Non-pigmented ciliary epithelial cell (primary cell): ENCODE results near the gene SGMS1.

ENCODE experiments used
- DNase-seq: peaks from one replicate; pipeline ENCODE4 v3.0.0-alpha.2; 2010; ENCODE audit warnings: low read depth

SGMS1 gene

GRCh38 chr10:50536617-50537240 lies 87.0 kb downstream of the SGMS1 start:
- no peak for DNase-seq

DNA sequence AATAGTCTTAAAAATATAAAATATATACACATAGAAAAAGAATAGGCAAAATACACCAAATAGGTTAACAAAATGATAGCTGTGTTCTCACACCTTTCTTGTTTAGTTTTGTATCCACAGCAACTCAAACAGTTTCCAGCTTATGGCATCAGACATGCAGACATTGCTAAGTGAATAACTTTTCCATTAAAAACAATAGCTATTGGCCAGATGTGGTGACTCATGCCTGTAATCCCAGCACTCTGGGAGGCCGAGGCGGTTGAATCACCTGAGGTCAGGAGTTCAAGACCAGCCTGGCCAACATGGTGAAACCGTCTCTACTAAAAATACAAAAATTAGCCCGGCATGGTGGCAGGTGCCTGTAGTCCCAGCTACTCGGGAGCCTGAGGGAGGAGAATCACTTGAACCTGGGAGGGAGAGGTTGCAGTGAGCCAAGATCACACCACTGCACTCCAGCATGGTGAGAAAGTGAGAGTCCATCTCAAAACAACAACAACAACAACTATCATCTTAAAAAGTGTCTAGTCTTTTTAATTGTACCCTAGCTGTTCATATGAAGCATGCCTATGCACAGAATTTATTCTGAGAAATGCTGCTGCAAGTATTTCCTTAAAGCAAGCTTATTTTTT lies 88.9 kb downstream of the SGMS1 start:
- peak; percentile 82 for DNase-seq

DNA sequence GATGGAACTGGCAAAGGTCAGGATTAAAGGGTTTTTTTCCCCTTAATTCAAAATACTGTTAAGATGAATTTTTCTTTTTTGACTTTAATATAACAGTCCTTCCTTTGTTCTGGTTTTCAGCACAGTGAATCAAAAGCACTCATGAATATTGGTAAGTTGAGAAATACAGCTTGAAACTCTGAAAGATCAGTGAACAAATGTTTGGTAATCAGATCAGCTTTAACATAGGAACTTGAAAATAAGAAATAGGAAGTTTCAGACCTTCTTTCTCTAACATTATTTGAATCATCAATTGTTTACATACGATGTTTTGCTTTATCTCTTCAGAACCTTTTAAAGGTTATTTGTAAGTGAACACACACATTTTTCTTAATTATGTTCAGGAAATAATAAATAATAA lies 90.5 kb downstream of the SGMS1 start:
- no peak for DNase-seq

- DNase-seq, result no peak
These were observed 92.2 kb downstream of the SGMS1 start for GRCh38 chr10:50531388-50532077.

DNA sequence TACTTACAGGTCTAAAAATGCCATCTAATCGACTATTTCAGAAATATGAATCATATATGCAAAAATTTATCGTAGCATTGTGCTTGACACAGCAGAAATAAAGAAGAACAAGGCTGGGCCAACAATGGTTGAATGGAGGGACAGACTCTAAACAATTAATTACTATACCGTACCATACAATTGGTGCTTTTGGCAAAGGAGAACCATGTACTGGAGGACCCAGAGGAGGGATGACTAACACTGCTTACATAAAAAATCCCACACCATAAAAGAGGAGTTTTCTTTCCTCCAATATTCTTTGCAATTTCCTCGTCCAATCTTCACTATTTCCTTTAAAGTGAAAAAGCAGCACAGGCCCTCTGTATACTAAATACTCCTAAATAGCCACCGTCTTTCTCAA lies 94.1 kb downstream of the SGMS1 start:
- DNase-seq, result no peak

DNA sequence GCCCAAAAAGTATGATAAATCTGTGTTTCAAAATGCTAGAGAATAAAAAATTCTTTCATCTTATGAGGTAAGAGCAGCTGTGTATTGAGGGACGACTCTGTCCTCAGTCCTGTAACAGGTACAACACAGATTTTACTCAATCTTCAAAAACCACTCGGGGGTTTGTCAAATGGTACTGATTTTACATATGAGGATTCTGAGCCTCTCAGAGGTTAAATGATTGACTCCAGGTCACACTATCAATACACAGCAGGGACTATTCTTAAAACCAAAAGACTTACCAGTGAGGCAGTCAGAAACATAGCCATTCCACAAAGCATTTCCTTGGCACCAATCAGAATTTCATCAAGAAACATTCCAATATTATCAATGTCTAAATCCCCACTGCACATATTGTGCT lies 95.5 kb downstream of the SGMS1 start:
- no peak for DNase-seq

- no peak for DNase-seq
These were observed 96.2 kb downstream of the SGMS1 start for GRCh38 chr10:50527442-50528043.

GRCh38 chr10:50526185-50526584 lies 97.6 kb downstream of the SGMS1 start:
- DNase-seq, result no peak

DNA sequence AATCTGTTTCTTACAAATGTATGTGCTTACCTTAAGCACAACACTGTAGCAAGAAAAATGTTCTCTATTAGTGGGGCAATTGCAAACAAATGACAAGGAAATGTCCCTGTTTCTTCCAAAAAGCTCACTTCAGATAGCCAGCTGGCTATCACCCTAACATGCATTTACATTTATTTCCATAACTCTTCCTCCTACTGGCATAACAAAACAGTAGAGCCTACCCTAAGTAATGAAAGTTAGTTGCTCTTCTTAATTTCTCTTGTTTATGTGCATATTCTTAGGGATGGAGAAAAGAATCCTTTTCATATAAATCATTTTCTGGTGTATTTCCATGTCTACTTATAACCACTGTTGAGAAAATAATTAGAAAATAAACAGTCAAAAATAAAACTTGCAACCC lies 100.4 kb downstream of the SGMS1 start:
- no peak for DNase-seq

DNA sequence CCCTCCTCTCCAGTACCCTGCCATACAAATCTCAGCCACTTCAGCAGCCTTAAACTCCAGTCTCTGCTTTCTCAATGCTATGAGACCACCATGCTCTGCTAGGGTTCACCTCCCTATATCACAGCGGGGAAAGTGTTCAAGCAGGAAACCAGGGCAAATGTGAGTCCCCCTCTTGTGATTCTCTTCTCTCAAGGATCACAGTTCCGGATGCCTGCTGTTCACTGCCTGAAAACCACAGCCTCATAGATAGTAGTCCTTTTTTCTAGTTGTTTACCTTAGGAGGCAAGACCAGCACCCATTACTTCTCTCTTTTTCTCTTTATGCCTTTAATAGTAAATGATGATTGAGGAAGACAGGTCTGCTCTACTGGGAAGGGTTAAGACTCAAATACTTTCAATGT lies 100.8 kb downstream of the SGMS1 start:
- no peak for DNase-seq

GRCh38 chr10:50520115-50520514 lies 103.6 kb downstream of the SGMS1 start:
- DNase-seq, result no peak

- no peak for DNase-seq
These were observed 106.1 kb downstream of the SGMS1 start for GRCh38 chr10:50517626-50518025.

GRCh38 chr10:50516171-50516570 lies 107.6 kb downstream of the SGMS1 start:
- DNase-seq, result no peak

- DNase-seq, result no peak
These were observed 108.3 kb downstream of the SGMS1 start for GRCh38 chr10:50515420-50515819.

GRCh38 chr10:50514995-50515394 lies 108.8 kb downstream of the SGMS1 start:
- DNase-seq, result no peak

- no peak for DNase-seq
These were observed 109.8 kb downstream of the SGMS1 start for GRCh38 chr10:50513956-50514355.

- DNase-seq, result no peak
These were observed 110.9 kb downstream of the SGMS1 start for GRCh38 chr10:50512743-50513416.

DNA sequence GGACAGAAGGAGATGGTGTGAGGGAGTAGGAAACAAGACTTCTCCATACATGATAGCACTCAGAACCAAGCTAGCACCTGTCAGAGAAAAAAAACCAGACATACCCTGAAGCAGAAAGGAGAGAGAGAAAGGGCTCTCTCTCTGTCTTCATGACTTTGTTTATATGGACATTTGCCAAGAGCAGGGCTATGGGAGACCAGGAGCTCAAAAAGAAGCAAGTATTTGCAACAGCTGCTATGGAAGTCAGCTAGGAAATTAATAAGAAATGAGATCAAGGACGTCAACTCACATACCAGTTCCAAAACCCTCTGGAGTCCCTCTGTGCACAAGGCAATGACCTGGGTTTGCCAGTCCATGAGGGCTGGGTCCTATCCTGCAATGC lies 111.6 kb downstream of the SGMS1 start:
- DNase-seq, result no peak

DNA sequence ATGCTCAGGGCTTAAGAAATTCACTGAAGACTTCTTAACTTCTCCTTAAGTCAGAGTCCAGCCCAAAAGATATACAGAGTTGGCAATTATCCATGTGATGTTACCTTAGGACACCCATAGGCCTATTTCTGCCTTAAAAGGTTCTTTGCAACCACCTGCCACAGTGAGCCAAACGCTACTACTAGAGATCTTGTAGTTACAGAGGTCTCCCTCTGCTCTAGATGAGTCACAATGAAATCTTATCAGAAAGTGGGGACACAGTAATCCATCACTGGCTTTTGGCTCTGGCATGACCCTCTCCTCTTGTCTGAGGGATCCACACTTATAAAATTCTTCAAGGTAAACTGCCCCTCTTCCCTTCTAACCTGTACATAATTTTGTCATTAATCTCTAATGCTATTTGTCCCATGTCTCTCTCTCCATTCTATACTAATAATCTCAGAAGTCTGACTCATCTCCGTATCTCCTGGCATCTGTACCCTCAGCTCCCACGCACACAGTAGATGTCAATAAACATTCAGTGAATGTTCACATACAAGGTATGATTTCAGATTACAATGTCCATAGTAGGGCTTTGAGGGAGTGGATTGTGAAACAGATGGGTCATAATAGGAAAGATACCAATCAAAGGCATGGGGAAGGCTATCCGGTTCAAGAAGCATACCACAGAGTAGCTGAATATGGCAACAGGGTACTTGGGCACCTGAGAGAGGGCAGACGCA lies 112.1 kb downstream of the SGMS1 start:
- peak; percentile 13 for DNase-seq

DNA sequence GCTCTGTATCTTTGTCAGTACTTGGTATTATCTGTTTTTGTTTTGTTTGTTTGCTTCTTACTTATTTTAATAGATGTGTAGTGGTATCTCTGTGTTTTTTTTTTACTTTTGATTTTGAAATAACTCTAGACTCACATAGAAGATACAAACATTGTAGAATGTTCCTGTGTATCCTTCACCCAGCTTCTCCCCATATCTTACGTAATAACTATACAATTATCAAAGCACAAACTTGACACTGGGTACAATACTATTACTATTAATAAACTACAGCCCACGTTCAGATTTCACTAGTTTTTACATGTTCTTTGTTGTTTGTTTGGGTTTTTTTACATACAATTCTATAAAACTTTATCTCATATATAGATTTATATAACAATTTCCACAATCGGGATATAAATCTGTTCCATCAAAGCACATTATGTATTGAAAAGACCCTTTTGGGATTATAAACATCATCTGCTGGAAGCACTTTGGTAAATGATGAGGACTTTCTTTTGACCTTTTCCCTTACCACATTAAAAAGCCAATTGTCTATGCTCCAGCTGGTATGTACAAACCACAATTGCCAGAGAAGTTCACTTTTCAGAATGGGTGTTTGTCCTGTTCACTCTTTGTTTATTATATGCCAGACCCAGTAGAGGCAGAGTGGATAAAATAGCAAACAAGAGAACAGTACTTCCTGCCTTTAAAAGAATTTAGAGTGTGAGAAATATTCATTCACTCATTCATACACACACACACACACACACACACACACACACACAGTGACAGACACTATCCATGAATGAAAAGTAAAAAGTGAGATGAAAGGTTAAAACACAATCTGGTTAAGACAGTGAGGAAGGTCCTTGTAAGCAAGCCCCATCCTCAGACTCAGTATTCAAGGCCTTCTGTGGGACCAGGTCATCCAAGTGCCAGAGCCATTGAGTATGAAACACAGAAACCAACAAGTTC lies 113.0 kb downstream of the SGMS1 start:
- no peak for DNase-seq
